GM23338 (cell line): ENCODE results near the gene SEMA3E. TPM values are rescaled to one million over a fixed set of nuclear protein-coding genes. Genes with fewer than 3 reads are reported as not detected.

Experiments
- ATAC-seq: fragments of 200-7000 bp; cut with Tn5 transposase; 3 replicates; pipeline ENCODE4 v1.9.1; 2020
- DNase-seq: peaks from one replicate; pipeline ENCODE4 v3.0.0-alpha.2; 2015; ENCODE audit warnings: low spot score
- H2AFZ ChIP-seq: fragments of 200-600 bp; sonication (generic); 2 replicates; pipeline ENCODE4 v1.8.0; 2016; ENCODE audit warnings: antibody characterized with exemption, mild to moderate bottlenecking, moderate library complexity
- H3F3A ChIP-seq: fragments of 200-600 bp; sonication (generic); replicated peaks from 2 replicates; pipeline ENCODE4 v1.8.0; 2017; ENCODE audit warnings: antibody characterized with exemption, mixed run types, low read depth
- H3K27ac ChIP-seq: fragments of 200-600 bp; sonication (generic); 2 replicates; pipeline ENCODE4 v1.6.1; 2016; ENCODE audit warnings: low read depth
- H3K27me3 ChIP-seq: fragments of 200-600 bp; sonication (generic); 2 replicates; pipeline ENCODE4 v1.8.0; 2016; ENCODE audit warnings: mild to moderate bottlenecking, mixed run types, moderate library complexity; ENCODE audit not compliant: insufficient read depth
- H3K36me3 ChIP-seq: fragments of 200-600 bp; sonication (generic); 2 replicates; pipeline ENCODE4 v1.8.0; 2016; ENCODE audit warnings: mild to moderate bottlenecking; ENCODE audit not compliant: insufficient read depth
- H3K4me1 ChIP-seq: fragments of 200-600 bp; sonication (generic); 2 replicates; pipeline ENCODE4 v1.8.0; 2016; ENCODE audit warnings: mild to moderate bottlenecking, moderate library complexity; ENCODE audit not compliant: insufficient read depth
- H3K4me2 ChIP-seq: fragments of 200-600 bp; sonication (generic); 2 replicates; pipeline ENCODE4 v1.7.1; 2017; ENCODE audit warnings: mixed run types
- H3K4me3 ChIP-seq: fragments of 200-600 bp; sonication (generic); 2 replicates; pipeline ENCODE4 v1.6.1; 2016; ENCODE audit warnings: mixed run types
- H3K79me2 ChIP-seq: fragments of 200-600 bp; sonication (generic); replicated peaks from 2 replicates; pipeline ENCODE4 v1.8.0; 2017; ENCODE audit warnings: mild to moderate bottlenecking; ENCODE audit not compliant: insufficient read depth
- H3K9me2 ChIP-seq: fragments of 200-600 bp; sonication (generic); 2 replicates; pipeline ENCODE4 v1.8.0; 2017; ENCODE audit not compliant: insufficient read depth
- H4K20me1 ChIP-seq: fragments of 200-600 bp; sonication (generic); replicated peaks from 2 replicates; pipeline ENCODE4 v1.8.0; 2017; ENCODE audit warnings: mild to moderate bottlenecking; ENCODE audit not compliant: insufficient read depth
- H3K27ac Mint-ChIP-seq: 2 replicates; pipeline ENCODE4 v1.8.0; 2020; ENCODE audit warnings: inconsistent platforms, mild to moderate bottlenecking, moderate library complexity, mixed read lengths
- H3K27me3 Mint-ChIP-seq: 3 replicates; pipeline ENCODE4 v1.8.0; 2022; ENCODE audit warnings: low read depth, mild to moderate bottlenecking, moderate library complexity, mixed read lengths, inconsistent platforms; ENCODE audit not compliant: insufficient read depth, poor library complexity
- H3K36me3 Mint-ChIP-seq: 3 replicates; pipeline ENCODE4 v1.8.0; 2021; ENCODE audit warnings: low read depth, mild to moderate bottlenecking, inconsistent platforms, moderate library complexity, mixed read lengths
- H3K4me1 Mint-ChIP-seq: 3 replicates; pipeline ENCODE4 v1.8.0; 2020; ENCODE audit warnings: mild to moderate bottlenecking, inconsistent platforms, mixed read lengths
- H3K4me3 Mint-ChIP-seq: 3 replicates; pipeline ENCODE4 v1.8.0; 2021; ENCODE audit warnings: moderate library complexity, mild to moderate bottlenecking, inconsistent platforms, mixed read lengths
- H3K9me3 Mint-ChIP-seq: 3 replicates; pipeline ENCODE4 v1.8.0; 2020; ENCODE audit warnings: moderate library complexity, mild to moderate bottlenecking, inconsistent platforms, mixed read lengths
- CTCF ChIP-seq, 2 experiments: fragments of 200-600 bp in 1 of 2; sonication (generic) in 1 of 2; conservative IDR thresholded peaks; 2 replicates each; pipeline versions ENCODE4 v1.5.1 to v1.6.1; 2016 to 2017; ENCODE audit warnings: antibody characterized with exemption in 2 of 2, low read depth in 2 of 2, mild to moderate bottlenecking in 2 of 2, moderate library complexity in 1 of 2
- EZH2 ChIP-seq: fragments of 200-600 bp; sonication (generic); IDR thresholded peaks from one replicate; pipeline ENCODE4 v1.8.0; 2017; ENCODE audit warnings: antibody characterized with exemption, mild to moderate bottlenecking, low read depth; ENCODE audit not compliant: unreplicated experiment
- EZH2phosphoT487 ChIP-seq: fragments of 200-600 bp; sonication (generic); IDR thresholded peaks from one replicate; pipeline ENCODE4 v1.8.1; 2018; ENCODE audit warnings: antibody characterized with exemption; ENCODE audit not compliant: unreplicated experiment
- JUNB ChIP-seq: IDR thresholded peaks from one replicate; pipeline ENCODE4 v1.6.1; 2016; ENCODE audit warnings: antibody characterized with exemption; ENCODE audit not compliant: unreplicated experiment
- NANOG ChIP-seq: IDR thresholded peaks from 2 replicates; pipeline ENCODE4 v1.6.1; 2016; ENCODE audit warnings: antibody characterized with exemption, borderline replicate concordance
- POLR2AphosphoS5 ChIP-seq: IDR thresholded peaks from 2 replicates; pipeline ENCODE4 v1.6.1; 2016; ENCODE audit warnings: antibody characterized with exemption, low read depth
- STAT1 ChIP-seq: IDR thresholded peaks from one replicate; pipeline ENCODE4 v1.6.1; 2016; ENCODE audit warnings: antibody characterized with exemption; ENCODE audit not compliant: unreplicated experiment
- ZNF114 ChIP-seq: fragments of 250-450 bp; sonication (Bioruptor Pico); IDR thresholded peaks from 2 replicates; pipeline ENCODE4 v1.5.0; 2020; ENCODE audit warnings: mild to moderate bottlenecking, moderate library complexity
- ZNF331 ChIP-seq: fragments of 250-450 bp; sonication (Bioruptor Pico); IDR thresholded peaks from 2 replicates; pipeline ENCODE4 v1.5.0; 2020; ENCODE audit warnings: low read depth, mild to moderate bottlenecking, moderate library complexity
- ZNF462 ChIP-seq: fragments of 250-450 bp; sonication (Bioruptor Pico); IDR thresholded peaks from 2 replicates; pipeline ENCODE4 v1.5.0; 2020; ENCODE audit warnings: mild to moderate bottlenecking, moderate library complexity
- polyA plus RNA-seq: library from polyadenylated mRNA; unstranded; fragments of >200 nt; fragmentation: Nextera tagmentation; extraction: Ambion mirVana; gene quantifications from 2 replicates; pipeline ENCODE4 v1.2.1, GENCODE V29; 2016
- total RNA-seq: library from RNA; depleted of rRNA; stranded (reverse); fragments of >200 nt; shearing (Covaris generic); gene quantifications from 2 replicates; pipeline ENCODE4 v1.2.3, GENCODE V29; 2014

SEMA3E gene
- total and polyA plus RNA-seq, 2 experiments from 2014 or later = 5.4 to 15.7 TPM

- peaks cover 54% of the 10 kb centered on the region for H3K4me1 Mint-ChIP-seq
- Histone ChIP-seq H2AFZ (peak overlapping the region; percentile 44; the same call in 1 of the 2 replicates), H3K4me1 (peaks cover 56% of the 10 kb centered on the region), H4K20me1 (no peaks in the 10 kb centered on the region), H3K79me2 (no peaks in the 10 kb centered on the region), H3K27me3 (no peaks in the 10 kb centered on the region), H3K9me2 (no peaks in the 10 kb centered on the region), H3K4me3 (no peak overlapping the region), H3K27ac (peak overlapping the region; percentile 32), H3K4me2 (peak overlapping the region; percentile 47), H3K36me3 (no peaks in the 10 kb centered on the region), H3F3A (no peaks in the 10 kb centered on the region)
- H3K36me3 Mint-ChIP-seq = no peaks in the 10 kb centered on the region
- ATAC-seq (no peak), DNase-seq (no peak)
- no peak overlapping the region for H3K4me3 Mint-ChIP-seq
- H3K27me3 Mint-ChIP-seq = no peaks in the 10 kb centered on the region
- TF ChIP-seq NANOG (no peak), STAT1 (no peak), EZH2phosphoT487 (no peak), JUNB (no peak), EZH2 (no peak), ZNF114 (CRISPR knock-in tag) (no peak)
- no peaks in the 10 kb centered on the region for H3K9me3 Mint-ChIP-seq
- peak overlapping the region; percentile 57 for H3K27ac Mint-ChIP-seq
These were observed 197.4 kb downstream of the SEMA3E start for GRCh38 chr7:83451501-83452045.

DNA sequence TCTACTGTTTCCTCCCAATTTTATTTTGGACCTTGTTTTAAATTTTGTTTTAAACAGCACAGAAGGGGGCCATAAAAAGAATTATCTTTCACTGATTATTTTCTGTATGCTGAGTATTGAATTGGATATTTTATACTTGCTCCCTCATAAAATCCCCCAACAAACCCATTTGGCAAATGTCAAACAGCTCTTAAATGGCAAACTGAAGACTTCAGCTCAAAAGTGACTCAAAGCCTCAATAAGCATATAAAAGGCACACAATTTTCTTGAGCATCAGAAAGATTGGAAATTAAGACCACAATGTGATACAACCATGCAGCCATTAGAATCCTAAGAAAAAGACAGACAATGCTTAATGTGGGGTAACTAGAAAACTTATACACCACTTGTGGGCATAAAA, 199.2 kb downstream of the SEMA3E start:
- H3K4me2 ChIP-seq = peak overlapping the region; percentile 33; the same call in 1 of the 2 replicates
- no peaks in the 10 kb centered on the region for H3K9me2 ChIP-seq
- no peak overlapping the region for H2AFZ ChIP-seq
- no peaks in the 10 kb centered on the region for H4K20me1 ChIP-seq
- no peak for ATAC-seq
- Mint-ChIP-seq H3K27ac (no peak overlapping the region), H3K4me1 (peaks cover 52% of the 10 kb centered on the region), H3K9me3 (no peaks in the 10 kb centered on the region), H3K4me3 (no peak overlapping the region), H3K27me3 (peaks cover 1% of the 10 kb centered on the region), H3K36me3 (no peaks in the 10 kb centered on the region)
- peaks cover 58% of the 10 kb centered on the region for H3K4me1 ChIP-seq
- no peaks in the 10 kb centered on the region for H3F3A ChIP-seq
- no peaks in the 10 kb centered on the region for H3K27me3 ChIP-seq
- no peaks in the 10 kb centered on the region for H3K79me2 ChIP-seq
- H3K36me3 ChIP-seq = no peaks in the 10 kb centered on the region
- no peak overlapping the region for H3K4me3 ChIP-seq
- no peak for DNase-seq
- H3K27ac ChIP-seq = no peak overlapping the region
- TF ChIP-seq ZNF114 (CRISPR knock-in tag) (no peak), STAT1 (no peak), POLR2AphosphoS5 (no peak), CTCF (conservative IDR thresholded peaks at IDR 0.05; ENCODE audit: low read depth in 2 of 2) (no peak), ZNF462 (CRISPR knock-in tag) (no peak), EZH2 (no peak), EZH2phosphoT487 (no peak), ZNF331 (no peak)
